ENCODE measurements around the gene PRB3. TPM values are rescaled to one million over a fixed set of nuclear protein-coding genes. Genes with fewer than 3 reads are reported as not detected.

The PRB3 gene
- total RNA-seq, 1 donor from 2014 or later = not detected

DNA sequence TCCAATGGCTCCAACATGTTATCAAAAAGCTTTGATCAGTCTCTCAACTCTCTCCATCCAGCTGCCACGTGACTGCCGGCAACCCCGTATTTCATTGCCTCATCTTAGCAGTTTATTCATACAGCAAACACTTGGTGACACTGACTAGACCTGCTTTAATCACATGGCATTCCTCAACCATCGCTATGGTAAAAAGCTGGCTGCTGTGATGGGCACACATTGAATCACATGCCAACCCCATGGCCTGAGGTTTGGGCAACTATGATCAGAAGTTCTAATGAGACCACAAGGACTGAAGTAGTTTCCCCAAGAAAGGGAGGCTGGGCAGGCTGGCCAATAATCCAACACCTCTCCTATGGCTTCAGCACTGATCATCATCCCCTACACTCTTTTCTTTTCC lies 42.1 kb downstream of the PRB3 start:
- Mint-ChIP-seq H3K4me3 (no peak overlapping the region), H3K27me3 (ENCODE audit: low read depth) (peaks cover 9% of the 10 kb centered on the region), H3K27ac (no peak overlapping the region), H3K4me1 (no peaks in the 10 kb centered on the region), H3K9me3 (peaks cover 7% of the 10 kb centered on the region), H3K36me3 (no peaks in the 10 kb centered on the region)
- TF ChIP-seq CTCF (IDR thresholded peaks at IDR 0.05; ENCODE audit: unreplicated experiment) = no peak
- DNase-seq (ENCODE audit: low spot score in 2 of 2, unreplicated experiment in 2 of 2) = no peak

Other genes starting within 250 kb of the PRB3 start
- 8.0 to 9.5 TPM (median 8.5 TPM) in 3 replicates for gene TAS2R19, start 247.1 kb downstream of the PRB3 start, total RNA-seq
- 9.3 to 9.7 TPM (median 9.5 TPM) in 3 replicates for gene TAS2R31, start 238.3 kb downstream of the PRB3 start, total RNA-seq
- gene TAS2R46, start 207.4 kb downstream of the PRB3 start, total RNA-seq = 3.8 to 3.9 TPM (median 3.9 TPM) in 3 replicates
- 1.9 to 2.9 TPM (median 2.2 TPM) in 3 replicates for gene TAS2R43, start 177.4 kb downstream of the PRB3 start, total RNA-seq
- gene TAS2R30, start 135.1 kb downstream of the PRB3 start, total RNA-seq = 5.4 to 7.2 TPM (median 6.2 TPM) in 3 replicates
- gene SMIM10L1, start 98.5 kb downstream of the PRB3 start, total RNA-seq = 11.8 to 12.6 TPM (median 12.3 TPM) in 3 replicates
- not detected in 3 replicates for gene TAS2R42, start 82.8 kb downstream of the PRB3 start, total RNA-seq
- not detected in 3 replicates for gene PRB4, start 40.7 kb upstream of the PRB3 start, total RNA-seq
- not detected in 3 replicates for gene PRB2, start 125.9 kb upstream of the PRB3 start, total RNA-seq